HG03196 (cell line): ENCODE results near the gene COL18A1.

ENCODE experiments used
- ATAC-seq: cut with Tn5 transposase; IDR thresholded peaks from one replicate; pipeline ENCODE4 v1.9.1; 2021; ENCODE audit not compliant: unreplicated experiment

COL18A1 gene

DNA sequence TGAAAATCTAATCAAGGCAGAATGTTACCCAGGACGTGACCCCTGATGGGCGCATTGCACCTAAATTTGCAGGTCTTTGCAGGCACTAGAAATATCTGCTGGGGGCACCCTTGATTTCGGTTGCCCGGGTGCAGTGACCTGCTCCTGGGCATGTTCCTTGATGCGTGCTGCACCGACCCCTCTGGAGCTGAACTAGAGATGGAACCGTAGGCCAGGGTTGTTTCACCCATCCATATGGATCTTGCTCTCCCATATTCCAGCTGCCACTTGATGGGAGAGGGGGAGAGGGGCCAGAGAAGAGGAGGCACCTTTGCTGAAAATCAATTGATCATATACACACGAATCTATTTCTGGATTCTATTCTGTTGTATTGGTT is 8.4 kb upstream of the COL18A1 start:
- ATAC-seq, result no peak

DNA sequence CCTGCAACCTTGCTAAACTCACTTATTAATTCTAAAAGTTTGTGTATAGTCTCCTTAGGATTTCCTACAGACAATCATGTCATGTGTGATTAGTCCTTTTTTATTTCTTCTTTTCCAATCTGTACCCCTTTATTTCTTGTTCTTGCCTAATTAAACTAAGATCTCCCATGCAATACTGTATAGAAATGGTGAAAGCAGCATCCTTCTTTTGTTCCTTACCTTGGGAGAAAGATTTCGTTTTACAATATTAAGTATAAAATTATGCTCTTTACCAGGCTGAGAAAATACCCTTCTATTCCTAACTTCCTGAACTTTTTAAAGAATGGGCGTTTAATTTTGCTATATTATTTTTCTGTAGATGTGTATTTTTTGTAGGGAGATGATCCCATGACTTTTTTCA is 7.6 kb upstream of the COL18A1 start:
- ATAC-seq, result no peak

DNA sequence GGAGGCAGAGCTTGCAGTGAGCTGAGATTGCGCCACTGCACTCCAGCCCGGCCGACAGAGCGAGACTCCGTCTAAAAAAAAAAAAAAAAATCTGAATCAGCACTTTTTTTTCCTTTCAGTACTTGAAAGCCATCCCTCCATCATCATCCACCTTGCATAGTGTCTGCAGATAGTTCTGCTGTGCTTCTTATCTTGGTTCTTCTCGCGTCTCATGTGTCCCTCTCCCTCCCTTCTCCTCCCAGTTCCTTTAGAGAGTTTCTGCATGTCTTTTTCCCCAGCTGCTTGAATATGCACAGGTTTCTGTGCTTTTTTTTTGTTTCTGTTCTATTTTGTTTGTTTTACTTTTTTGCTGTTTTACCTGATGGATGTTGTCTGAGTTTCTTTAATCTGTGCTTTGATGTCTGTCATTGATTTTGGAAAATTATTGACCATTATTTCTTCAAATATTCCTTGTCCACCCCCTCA is 3.9 kb upstream of the COL18A1 start:
- ATAC-seq, result no peak

DNA sequence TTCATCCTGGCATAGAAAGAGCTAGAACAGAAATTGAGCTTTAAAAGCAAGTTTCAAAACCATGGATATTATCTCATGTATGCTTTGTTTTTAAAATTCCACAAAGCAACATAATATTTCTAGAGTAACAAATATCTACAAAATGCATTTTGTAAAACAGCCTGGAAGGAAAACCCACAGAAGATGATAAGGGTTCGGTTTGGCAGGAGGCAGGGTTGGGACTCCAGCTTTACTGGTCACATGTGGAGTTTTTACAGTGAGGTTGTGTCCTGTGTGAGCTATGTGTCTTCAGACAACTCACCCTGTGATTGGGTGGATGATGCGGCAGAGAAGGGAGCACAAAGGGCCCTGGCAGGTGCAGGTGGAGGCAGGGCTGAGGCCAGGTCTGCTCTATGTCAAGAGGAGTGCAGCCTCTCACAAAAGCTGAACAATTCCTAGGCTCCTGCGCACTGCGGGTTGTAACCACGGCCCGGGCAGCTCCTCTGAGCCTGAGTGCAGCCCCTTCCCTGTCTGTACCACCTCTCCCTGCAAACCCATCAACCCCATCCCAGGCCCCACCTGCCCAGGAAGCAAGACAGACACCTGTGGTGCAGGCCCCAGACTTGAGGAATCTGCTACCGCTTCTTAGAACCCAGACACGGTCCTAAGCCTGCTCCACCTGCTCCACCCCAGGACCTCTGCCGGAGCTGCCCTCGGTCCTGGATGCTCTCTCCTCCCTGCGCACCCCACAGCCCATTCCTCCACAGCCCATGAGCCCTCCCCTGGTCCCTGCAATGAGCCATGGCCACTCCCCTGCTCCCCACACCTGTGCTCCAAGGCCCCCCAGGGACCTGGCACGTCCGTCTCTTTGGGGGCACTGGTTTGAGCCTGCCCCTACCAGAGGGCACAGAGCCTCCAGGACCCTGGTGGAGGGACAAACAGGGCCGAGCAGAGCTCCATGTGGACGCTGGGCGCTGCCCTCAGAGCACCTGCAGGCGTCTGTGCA is 2.8 kb upstream of the COL18A1 start:
- no peak for ATAC-seq

DNA sequence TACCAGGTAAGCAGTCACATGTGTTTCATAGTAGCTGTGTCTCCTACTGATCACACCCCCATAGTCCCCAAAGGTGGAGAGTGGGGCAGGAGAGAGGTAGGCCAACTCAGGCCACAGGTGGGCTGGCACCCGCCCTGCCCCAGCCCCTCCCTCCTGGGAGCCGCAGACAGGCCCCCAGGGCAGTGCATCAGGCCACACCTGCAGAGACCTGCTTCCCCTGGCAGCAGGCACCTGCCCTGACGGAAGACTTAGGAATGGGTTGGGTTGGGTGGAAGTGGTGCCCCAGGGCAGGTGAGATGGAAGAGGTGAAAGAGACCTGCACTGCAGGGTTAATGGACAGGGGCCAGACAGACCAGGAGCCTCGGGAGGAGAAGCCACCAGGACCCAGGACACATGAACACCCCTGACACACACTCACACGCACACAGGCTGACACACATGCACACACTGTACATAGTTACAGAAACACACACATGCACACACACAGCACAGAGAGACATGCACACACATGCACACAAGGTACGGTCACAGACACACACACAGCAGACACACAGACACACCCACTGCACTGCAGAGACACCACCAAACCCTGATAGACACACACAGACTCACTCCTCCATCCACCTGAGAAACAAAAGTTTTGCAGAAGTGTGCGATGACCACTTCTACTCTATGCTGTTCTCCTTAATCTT is 1.7 kb upstream of the COL18A1 start:
- no peak for ATAC-seq

DNA sequence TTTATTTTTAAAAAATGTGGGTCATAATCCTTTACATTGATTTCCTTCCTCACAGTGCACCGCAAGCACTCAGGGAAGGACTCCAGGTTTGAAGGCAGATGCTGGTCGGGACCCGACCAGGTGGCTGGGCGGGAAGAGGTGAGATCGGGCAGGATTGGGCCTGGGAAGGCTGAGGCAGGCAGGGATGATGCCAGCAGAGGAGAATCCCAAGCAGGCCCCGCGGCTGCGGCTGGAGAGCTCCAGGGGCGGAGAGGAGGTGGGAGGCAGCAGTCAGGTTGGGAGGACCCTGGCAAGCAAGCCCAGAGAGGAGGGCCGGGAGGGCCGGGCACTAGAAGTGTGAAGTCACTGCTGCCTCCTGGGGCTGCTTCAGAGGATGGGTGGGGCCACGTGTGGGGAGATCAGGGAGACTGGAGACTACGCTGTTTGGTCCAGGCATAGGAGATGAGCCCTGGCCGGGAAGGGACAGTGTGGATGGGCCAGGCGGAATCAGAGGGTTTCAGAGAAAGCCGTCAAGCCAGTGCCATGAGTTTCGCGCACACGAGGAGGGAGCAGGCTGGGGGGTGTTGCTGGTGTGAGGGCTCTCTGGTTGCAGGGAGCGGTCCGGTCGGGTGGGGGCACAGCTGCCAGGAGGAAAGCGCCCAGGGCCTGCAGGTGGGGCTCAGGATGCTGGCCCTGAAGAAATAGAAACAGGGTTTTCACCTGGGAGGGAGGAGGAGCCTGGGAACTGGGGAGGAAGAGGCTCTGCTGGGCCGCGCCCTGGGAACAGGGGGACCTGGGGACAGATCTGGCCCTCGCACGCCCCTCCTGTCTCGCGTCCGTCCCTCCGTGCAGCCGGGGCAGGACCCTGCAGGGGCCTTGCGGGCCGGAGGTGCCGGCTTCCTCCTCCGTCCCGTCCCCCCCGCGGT is 888 bp upstream of the COL18A1 start:
- ATAC-seq, result no peak

DNA sequence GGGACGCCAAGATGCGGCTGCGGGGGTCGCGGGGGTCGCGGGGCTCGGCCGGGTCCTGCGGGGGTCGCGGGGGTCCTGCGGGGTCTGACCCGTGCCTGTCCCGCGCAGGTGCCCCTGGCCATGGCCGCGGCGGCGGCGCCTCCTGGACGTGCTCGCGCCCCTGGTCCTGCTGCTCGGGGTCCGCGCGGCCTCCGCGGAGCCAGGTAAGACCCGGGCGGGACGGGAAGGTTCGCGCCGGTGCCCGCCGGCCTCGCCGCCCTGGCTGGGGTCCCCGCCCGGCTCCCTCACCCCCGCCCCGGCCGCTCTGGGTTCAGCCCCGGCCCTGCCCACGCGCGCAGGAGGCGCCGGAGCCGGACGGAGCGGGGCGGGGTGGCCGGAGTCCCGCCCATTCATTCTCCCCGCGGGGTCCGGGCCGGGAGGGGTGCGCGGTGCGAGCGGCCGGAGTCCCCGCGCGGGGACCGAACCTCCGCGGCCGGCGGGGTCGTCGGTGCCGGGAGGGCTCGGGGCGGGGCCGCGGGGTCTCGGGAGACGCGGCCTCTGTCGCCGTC is 380 bp downstream of the COL18A1 start:
- no peak for ATAC-seq

DNA sequence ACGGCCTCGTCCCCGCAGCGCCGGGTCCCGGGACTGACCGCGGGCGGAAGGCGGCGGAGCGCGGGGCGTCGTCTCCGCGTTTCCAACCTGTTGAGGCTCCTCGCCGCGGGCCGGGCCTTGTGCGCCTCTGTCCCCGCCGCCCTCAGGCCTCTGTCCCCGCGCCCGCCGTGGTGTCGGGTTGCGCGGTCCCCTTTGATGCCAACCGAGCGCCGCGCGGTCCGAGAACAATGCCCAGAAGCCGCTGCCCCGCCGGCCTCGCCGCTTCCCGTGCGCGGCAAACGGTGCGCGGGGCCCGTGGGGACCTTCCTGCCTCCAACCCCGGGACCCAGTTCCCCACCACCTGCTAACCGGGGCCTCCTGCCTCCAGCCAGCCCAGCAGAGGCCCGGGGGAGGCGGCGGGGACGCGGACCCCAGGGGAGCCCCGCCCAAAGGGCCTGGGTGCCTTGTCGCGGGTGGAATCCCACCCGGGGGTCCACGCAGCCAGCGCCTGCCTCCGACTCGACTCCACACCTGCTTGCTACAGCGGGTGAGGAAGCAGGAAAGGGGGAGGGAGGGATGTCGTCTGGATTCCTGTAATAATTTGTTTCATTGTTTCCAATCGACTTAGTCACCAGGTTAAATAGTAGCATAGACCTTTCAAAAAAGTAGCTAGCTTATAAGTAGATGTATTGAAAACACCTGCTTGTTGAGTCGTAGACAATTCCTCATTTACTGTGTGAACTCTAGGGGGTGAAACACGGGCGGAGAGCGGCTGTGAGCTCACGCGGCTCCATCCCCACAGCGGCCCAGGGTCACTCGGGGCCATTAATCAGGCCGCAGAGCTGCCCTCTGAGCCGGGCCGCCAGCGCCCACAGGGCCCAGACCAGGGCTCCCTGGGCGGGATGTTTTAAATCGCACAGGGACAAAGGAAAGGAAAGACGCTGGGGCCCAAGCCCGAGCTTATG is 1.1 kb downstream of the COL18A1 start:
- ATAC-seq, result no peak

DNA sequence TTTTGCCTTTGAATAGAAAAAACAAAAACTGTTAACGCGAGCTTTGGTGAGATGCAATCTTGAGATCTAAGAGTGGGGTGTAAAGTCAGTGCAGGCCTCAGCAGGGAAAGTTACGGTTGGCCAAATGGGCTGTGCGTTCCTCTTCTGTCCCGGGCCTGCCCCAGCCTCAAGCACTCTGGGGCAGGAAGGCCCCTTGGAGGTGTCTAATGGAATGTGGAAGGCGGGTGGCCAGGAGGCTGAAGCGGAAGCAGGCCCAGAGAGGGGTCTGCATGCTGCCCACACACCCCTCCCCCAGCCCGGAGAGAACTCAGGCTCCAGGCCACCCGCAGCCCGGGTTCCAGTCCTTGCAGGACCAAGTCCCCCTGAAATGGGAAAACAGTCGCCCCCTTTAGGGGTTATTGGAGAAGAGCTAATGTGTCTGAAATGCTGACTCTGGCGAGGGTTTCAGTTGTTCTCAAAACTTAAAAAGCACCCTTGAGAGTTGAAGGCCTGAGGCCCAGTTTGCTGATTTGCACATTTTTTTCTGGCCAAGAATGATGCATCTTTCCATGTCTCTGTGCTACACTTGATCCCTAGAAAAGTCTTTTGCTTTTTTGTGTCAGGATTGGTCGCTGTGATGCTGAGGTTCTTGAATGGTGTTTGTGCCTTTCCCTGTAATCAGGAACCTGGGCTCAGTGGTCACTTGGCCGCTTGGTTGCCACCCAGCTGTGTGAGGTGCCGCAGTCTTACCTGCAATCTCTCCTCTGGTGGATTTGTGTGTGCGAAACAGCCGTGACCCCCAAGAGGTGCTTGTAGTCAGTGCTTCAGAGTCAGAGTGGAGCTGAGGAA is 2.0 kb downstream of the COL18A1 start:
- ATAC-seq, result no peak

DNA sequence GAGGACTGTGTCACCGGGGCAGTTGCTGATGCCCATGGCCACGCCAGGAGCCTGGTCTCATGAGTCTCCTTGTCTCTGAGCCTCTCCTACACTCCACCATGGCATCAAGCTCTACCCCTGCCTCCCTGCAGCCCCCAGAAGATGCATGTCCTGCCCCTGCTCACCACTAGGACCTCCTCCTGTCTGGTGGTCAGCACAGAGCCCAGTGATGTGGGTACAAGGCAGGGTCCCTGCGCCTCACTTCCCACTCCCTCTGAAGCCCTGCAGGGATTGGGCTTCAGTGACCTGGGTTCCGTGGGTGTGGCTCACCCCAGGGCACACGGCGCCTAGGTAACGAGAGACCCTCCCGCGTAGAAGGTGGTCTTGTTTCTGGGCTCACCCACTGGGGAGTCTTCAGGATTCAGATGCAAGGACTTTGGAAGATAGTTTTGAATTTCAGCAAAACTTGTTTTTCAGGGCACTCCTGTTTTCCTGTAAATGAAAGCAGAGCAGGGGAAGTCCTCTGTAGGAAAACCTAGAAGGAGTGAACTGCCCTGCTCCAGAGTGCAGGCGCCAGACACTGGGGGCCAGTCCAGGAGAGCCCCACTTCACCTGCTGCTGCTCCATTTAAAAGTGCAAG is 2.8 kb downstream of the COL18A1 start:
- ATAC-seq, result no peak

DNA sequence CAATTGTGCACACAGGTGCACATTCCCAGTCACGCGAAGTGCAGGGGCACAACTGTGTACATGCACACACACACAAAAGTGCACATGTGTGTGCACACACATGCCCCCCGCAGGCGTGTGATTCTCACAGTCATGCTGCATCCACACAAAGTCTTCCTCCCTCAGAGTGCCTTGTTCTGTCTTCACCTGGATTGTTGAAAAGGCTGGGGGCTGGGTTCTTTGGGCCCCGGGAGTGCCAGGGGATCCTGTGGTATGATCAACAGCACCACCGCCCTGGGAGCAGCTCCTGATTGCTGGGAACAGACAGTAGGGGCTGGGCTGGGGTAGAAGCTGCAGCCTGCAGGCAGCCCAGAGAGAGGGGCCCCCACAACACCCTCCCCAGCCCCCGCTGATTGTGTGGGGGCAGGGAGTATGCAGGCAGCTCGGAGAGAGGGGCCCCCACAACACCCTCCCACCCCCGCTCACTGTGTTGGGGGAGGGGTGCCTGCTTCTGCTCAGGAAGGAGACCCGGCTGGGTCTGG is 3.4 kb downstream of the COL18A1 start:
- no peak for ATAC-seq

DNA sequence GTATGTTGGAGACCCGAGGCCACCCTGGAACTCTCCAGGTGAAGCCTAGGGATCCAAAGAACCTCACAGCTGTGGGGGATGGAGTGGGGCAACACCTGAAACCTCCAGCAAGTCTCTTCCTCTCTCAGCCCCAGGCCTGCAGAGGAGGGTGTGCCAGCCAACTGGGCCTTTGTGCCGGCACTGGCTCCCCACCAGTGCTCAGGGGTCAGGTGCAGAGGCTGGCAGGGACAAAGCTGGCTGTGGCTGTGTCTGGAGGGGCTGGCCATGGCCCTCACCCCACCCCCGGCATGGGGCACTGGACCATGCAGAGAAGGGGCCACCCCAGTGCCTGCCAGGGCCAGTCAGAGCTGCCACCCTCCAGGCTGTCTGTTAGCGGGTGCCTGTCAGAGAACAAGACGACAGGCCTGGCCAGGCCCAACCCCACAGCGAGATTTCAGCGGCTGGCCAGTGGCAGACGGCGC is 3.9 kb downstream of the COL18A1 start:
- ATAC-seq, result no peak

DNA sequence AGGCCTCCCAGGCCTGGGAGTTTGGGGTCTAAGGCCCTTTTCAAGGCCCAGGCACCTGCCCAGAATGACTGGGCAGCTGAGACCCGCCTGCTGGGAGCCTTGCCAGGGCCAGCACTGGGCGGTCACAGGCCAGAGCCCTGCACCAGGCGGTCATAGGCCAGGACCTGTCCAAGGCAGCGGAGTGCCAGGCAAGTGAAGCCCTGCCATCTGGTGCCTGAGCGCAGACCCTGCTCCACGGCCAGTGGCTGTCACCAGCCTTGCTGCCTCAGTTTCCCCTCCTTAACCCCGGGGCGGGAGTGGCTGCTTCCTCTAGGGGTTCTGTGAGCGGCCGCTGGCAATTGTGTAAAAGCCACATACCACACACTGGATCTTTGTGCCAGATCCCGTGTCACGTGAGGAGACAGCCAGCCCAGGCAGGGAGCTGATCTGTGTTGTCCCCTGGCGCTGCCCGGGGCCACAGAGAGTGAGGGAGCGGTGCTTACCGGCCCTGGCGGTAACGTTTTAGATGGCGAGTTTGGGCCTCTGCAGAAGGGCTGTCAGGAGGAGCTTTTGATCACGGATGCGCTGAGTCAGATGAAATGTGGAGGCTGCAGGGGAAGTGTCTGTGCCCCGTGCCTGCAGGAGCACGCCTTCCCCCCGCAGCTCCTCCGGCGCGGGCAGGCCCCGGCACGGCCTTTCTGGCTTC is 4.6 kb downstream of the COL18A1 start:
- ATAC-seq, result no peak

DNA sequence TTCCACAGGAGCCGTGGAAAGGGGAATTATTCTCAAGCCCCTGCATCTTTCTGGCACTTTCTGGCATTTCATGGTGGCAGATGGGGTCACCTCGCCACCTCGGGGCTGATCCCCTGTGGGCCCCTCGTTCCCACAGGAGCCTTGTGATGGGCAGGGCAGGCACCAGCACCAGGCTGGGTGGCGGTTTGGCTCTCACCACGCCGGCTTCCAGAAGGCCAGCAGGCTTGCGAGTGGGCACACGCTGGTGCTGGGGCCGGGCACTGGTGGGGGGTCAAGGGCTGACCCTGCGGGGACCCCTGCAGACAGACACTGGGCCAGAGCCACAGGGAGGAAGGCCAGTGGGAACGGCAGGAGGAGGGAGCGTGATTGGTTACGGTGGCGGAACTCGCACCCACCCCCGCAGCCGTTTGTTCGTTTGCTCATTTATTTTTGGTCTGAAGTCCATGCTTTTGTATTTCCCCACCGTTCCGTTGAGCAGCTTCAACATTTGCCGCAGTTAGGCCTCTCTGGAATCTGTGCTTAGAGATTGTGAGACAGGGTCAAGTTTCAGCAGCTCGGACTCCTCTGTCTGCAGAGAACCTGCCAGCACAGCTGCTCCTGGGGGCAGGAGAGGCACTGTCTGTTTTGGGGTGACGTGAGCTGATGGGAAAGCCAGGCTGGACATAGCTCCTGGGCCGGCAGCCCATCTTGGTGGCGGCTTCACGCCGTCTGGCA is 5.3 kb downstream of the COL18A1 start:
- no peak for ATAC-seq

DNA sequence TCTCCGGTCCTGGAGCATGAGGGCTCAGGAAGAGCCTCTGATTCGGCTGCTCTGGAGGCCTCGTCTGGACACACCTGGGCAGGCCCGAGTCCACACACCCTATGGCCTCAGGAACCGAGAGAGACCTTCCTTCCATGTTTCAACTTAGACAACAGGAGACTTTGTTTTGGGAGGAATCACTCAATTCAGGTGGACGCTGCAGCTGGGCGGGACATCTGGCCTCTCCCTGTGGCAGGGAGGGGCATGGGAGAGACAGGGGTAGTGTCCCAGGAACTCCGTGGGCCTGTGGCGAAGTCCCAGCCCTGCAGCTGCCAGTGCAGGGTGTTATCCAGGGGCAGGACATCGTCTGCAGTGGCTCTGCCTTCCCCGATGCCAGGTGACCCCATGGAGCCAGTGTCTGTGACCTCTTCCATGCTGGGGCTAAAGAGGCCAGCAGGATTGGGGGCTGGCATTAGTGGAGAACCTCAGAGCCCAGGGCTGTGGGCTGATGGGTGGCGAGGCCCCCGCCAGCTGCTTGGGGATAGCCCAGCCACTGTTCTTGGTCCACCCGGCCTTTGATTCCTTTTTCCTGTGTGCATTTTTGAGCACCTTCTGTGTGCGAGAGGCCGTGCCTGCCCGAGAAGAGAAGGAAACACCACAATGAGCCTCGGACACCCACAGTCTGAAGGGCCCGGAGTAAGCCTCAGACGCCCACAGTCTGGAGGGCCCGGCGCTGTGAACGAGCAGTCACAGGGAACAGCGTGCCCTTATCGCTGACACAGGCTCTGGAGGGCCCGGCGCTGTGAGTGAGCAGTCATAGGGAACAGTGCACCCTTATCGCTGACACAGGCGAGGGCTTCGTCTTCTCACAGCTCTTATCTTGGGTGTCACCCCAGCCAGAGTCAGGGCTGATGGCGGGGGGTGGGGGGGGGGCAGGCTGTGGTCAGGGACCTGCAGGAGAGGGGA is 6.2 kb downstream of the COL18A1 start:
- no peak for ATAC-seq

DNA sequence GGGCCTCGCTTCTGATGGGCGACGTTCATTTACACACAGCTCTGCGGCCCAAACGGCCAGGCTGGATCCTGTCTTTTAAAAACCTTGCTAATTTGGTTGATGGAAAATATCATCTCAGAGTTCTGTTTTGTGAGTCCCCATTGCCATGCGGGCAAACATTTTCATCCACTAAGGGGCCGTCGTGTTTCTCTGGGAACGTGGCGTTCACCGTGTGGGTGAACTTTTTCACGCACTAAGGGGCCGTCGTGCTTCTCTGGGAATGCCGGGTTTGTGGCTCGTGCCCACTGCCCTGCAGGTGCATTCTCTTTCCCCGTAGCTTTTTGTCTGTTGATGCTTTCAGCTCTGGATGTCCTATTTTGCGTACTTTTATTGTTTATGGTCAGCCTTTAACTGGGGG is 6.8 kb downstream of the COL18A1 start:
- no peak for ATAC-seq
